Left lobe of liver (tissue), 2 donors: ENCODE data around the gene CRACR2B. TPM values are rescaled to one million over a fixed set of nuclear protein-coding genes. Genes with fewer than 3 reads are reported as not detected.

Experiments
- ATAC-seq: fragments of 200-7000 bp; cut with Tn5 transposase; one replicate; pipeline ENCODE4 v1.9.1; 2020; ENCODE audit warnings: mild to moderate bottlenecking, moderate library complexity
- DNase-seq: peaks from one replicate; pipeline ENCODE4 v3.0.0-alpha.2; 2020; ENCODE audit warnings: low spot score
- total RNA-seq: library from RNA; stranded (reverse); gene quantifications from one replicate; pipeline ENCODE4 v1.2.1, GENCODE V29; 2021
- donor health status: DM: no; HTN: no; CAD: no; lungs with moderate emphysema.
- donor health status: DM: no; HTN: yes; CAD: no.

The CRACR2B gene
- total RNA-seq, 1 donor from 2014 or later, result 3.5 TPM

- DNase-seq, result no peak
- ATAC-seq, result no peak
These were observed 9.7 kb downstream of the CRACR2B start for GRCh38 chr11:837189-837989.

GRCh38 chr11:837990-838307, 10.2 kb downstream of the CRACR2B start:
- no peak for DNase-seq
- ATAC-seq, result no peak

GRCh38 chr11:838441-839279, 10.9 kb downstream of the CRACR2B start:
- ATAC-seq (no peak), DNase-seq (no peak)

GRCh38 chr11:839280-839623, 11.5 kb downstream of the CRACR2B start:
- DNase-seq (no peak), ATAC-seq (no peak)

GRCh38 chr11:839875-840617, 12.3 kb downstream of the CRACR2B start:
- no peak for ATAC-seq
- no peak for DNase-seq

GRCh38 chr11:841981-842369, 14.3 kb downstream of the CRACR2B start:
- DNase-seq, result no peak
- peak; percentile 18 for ATAC-seq

- peak; percentile 73 for ATAC-seq
- DNase-seq, result peak; percentile 91
These were observed 14.8 kb downstream of the CRACR2B start, which contains the start of the genes POLR2L and TSPAN4 for GRCh38 chr11:842370-843002. Gene POLR2L, minus strand, starts transcription at chr11:842529. Its CDS starts 21 bp downstream, at chr11:842508. Gene TSPAN4, plus strand, starts transcription at chr11:842852. Its CDS starts 7,453 bp downstream, at chr11:850305.

GRCh38 chr11:843086-843734, 15.5 kb downstream of the CRACR2B start:
- DNase-seq (no peak), ATAC-seq (peak; percentile 0)

GRCh38 chr11:843818-844692, 16.3 kb downstream of the CRACR2B start:
- DNase-seq, result peak; percentile 87
- peak; percentile 33 for ATAC-seq

- DNase-seq (peak; percentile 86), ATAC-seq (peak; percentile 29)
These were observed 17.2 kb downstream of the CRACR2B start for GRCh38 chr11:844693-845644.

- ATAC-seq (no peak), DNase-seq (no peak)
These were observed 18.3 kb downstream of the CRACR2B start for GRCh38 chr11:845872-846495.

GRCh38 chr11:846496-847098, 18.9 kb downstream of the CRACR2B start:
- ATAC-seq (no peak), DNase-seq (no peak)

GRCh38 chr11:847876-848275, 20.2 kb downstream of the CRACR2B start:
- no peak for DNase-seq

GRCh38 chr11:848380-848931, 20.7 kb downstream of the CRACR2B start:
- no peak for DNase-seq
- peak; percentile 48 for ATAC-seq

More at GRCh38 chr11:847876-848275, 20.2 kb downstream of the CRACR2B start:
- no peak for ATAC-seq

GRCh38 chr11:849104-849824, 21.5 kb downstream of the CRACR2B start:
- no peak for DNase-seq
- no peak for ATAC-seq
